CD14-positive monocyte (primary cell): ENCODE measurements around the gene SNAP47. TPM values are rescaled to one million over a fixed set of nuclear protein-coding genes. Genes with fewer than 3 reads are reported as not detected.

Source experiments
- DNase-seq, 3 donors: peaks; one replicate each; pipeline ENCODE4 v3.0.0-alpha.2; 2011 to 2022
- H2AFZ ChIP-seq: 2 replicates; pipeline ENCODE4 v1.6.0; 2012; ENCODE audit warnings: mild to moderate bottlenecking, low read depth, low read length, inconsistent platforms; ENCODE audit not compliant: insufficient read depth, poor library complexity, severe bottlenecking
- H3K27ac ChIP-seq, 2 donors: 1 replicate in 1 of 2; 2 replicates in 1 of 2; pipeline ENCODE4 v1.5.1; 2012 to 2013; ENCODE audit warnings: low read length in 2 of 2, control low read depth in 1 of 2, inconsistent platforms in 1 of 2, low read depth in 1 of 2, mild to moderate bottlenecking in 1 of 2
- H3K27me3 ChIP-seq, 2 donors: one replicate each; pipeline versions ENCODE4 v1.6.0 to v1.6.1; 2011 to 2013; ENCODE audit warnings: low read length in 2 of 2; ENCODE audit not compliant: control insufficient read depth in 2 of 2, insufficient read depth in 2 of 2
- H3K36me3 ChIP-seq, 2 donors: replicated peaks in 1 of 2; 1 replicate in 1 of 2; 2 replicates in 1 of 2; pipeline versions ENCODE4 v1.5.1 to v1.6.1; 2012 to 2013; ENCODE audit warnings: low read length in 2 of 2, control low read depth in 1 of 2, inconsistent platforms in 1 of 2, mild to moderate bottlenecking in 1 of 2; ENCODE audit not compliant: insufficient read depth in 2 of 2, control insufficient read depth in 1 of 2
- H3K4me1 ChIP-seq, 2 donors: 1 replicate in 1 of 2; 2 replicates in 1 of 2; pipeline versions ENCODE4 v1.5.1 to v1.6.1; 2012 to 2013; ENCODE audit warnings: low read length in 2 of 2, control low read depth in 1 of 2, inconsistent platforms in 1 of 2, mild to moderate bottlenecking in 1 of 2, moderate library complexity in 1 of 2; ENCODE audit not compliant: insufficient read depth in 2 of 2, control insufficient read depth in 1 of 2
- H3K4me2 ChIP-seq: replicated peaks from 2 replicates; pipeline ENCODE3; 2012; ENCODE audit warnings: low read length, moderate library complexity, mild to moderate bottlenecking; ENCODE audit not compliant: poor library complexity, severe bottlenecking; ENCODE audit errors: extremely low read depth
- H3K4me3 ChIP-seq, 3 experiments: fragments of 200-600 bp in 1 of 3; sonication (generic) in 1 of 3; replicated peaks in 1 of 3; 1 replicate in 2 of 3; 2 replicates in 1 of 3; pipeline ENCODE4 v1.5.1; 2011 to 2013; ENCODE audit warnings: low read length in 3 of 3, mild to moderate bottlenecking in 3 of 3, control low read depth in 2 of 3, low read depth in 2 of 3, inconsistent platforms in 1 of 3, moderate library complexity in 1 of 3
- H3K79me2 ChIP-seq: 2 replicates; pipeline ENCODE4 v1.6.0; 2012; ENCODE audit warnings: mild to moderate bottlenecking, control low read depth, inconsistent platforms, low read length, moderate library complexity; ENCODE audit not compliant: insufficient read depth
- H3K9ac ChIP-seq: 2 replicates; pipeline ENCODE4 v1.6.0; 2017; ENCODE audit warnings: low read length, mild to moderate bottlenecking; ENCODE audit not compliant: insufficient read depth, poor library complexity, severe bottlenecking
- H3K9me3 ChIP-seq, 2 donors: replicated peaks in 1 of 2; 1 replicate in 1 of 2; 2 replicates in 1 of 2; pipeline versions ENCODE4 v1.5.1 to v1.6.1; 2012 to 2013; ENCODE audit warnings: low read length in 2 of 2, control low read depth in 1 of 2; ENCODE audit not compliant: control insufficient read depth in 1 of 2, insufficient read depth in 1 of 2
- H4K20me1 ChIP-seq: 2 replicates; pipeline ENCODE4 v1.6.0; 2012; ENCODE audit warnings: mild to moderate bottlenecking, low read length, control low read depth, moderate library complexity; ENCODE audit not compliant: insufficient read depth
- H3K27ac Mint-ChIP-seq, 7 donors: one replicate each; pipeline ENCODE4 v1.8.0; 2020; ENCODE audit warnings: mild to moderate bottlenecking in 7 of 7, mixed read lengths in 7 of 7, moderate library complexity in 6 of 7, inconsistent platforms in 2 of 7
- H3K27me3 Mint-ChIP-seq, 3 donors: one replicate each; pipeline ENCODE4 v1.8.0; 2021 to 2022; ENCODE audit warnings: low read depth in 3 of 3, mild to moderate bottlenecking in 3 of 3, mixed read lengths in 3 of 3, moderate library complexity in 3 of 3, inconsistent platforms in 1 of 3
- H3K36me3 Mint-ChIP-seq, 2 donors: one replicate each; pipeline ENCODE4 v1.8.0; 2020; ENCODE audit warnings: mixed read lengths in 2 of 2, inconsistent platforms in 1 of 2, mild to moderate bottlenecking in 1 of 2
- H3K4me1 Mint-ChIP-seq: one replicate; pipeline ENCODE4 v1.8.0; 2020; ENCODE audit warnings: mild to moderate bottlenecking, mixed read lengths
- H3K4me3 Mint-ChIP-seq, 2 donors: one replicate each; pipeline ENCODE4 v1.8.0; 2020; ENCODE audit warnings: mild to moderate bottlenecking in 2 of 2, mixed read lengths in 2 of 2, moderate library complexity in 1 of 2
- H3K9me3 Mint-ChIP-seq, 7 donors: one replicate each; pipeline ENCODE4 v1.8.0; 2020 to 2022; ENCODE audit warnings: mixed read lengths in 7 of 7, mild to moderate bottlenecking in 6 of 7, moderate library complexity in 6 of 7, inconsistent platforms in 2 of 7
- WGBS: methylation state at CpG from one replicate; pipeline ENCODE4 v1.1.5; 2013; ENCODE audit warnings: missing lambda C conversion rate; ENCODE audit not compliant: insufficient coverage; 5-methylcytosine and 5-hydroxymethylcytosine counted together
- intact Hi-C, 2 donors: fragments of 100-400 bp; cut with micrococcal nuclease; formaldehyde crosslinking; loops; one replicate each; pipeline versions ENCODE4 v1.15.0 to v1.15.1; 2023
- polyA plus RNA-seq, 3 donors: library from polyadenylated mRNA; depleted of rRNA in 1 of 3; unstranded in 2 of 3; stranded (reverse) in 1 of 3; fragments of 300-500 nt in 2 of 3; fragments of >200 nt in 1 of 3; fragmentation: Illumina TruSeq in 2 of 3; gene quantifications; 1 replicate in 2 of 3; 2 replicates in 1 of 3; pipeline ENCODE4 v1.2.3, GENCODE V29; 2012 to 2021
- TF ChIP-seq, protein P1 (sequence below): fragments of 200-600 bp; IDR thresholded peaks from one replicate; pipeline ENCODE4 v1.8.0; 2022; ENCODE audit warnings: antibody characterized with exemption, mild to moderate bottlenecking

Gene SNAP47
- polyA plus RNA-seq, 3 donors, result 15.4 to 25.0 (median 20.5) TPM

GRCh38 chr1:227764019-227764391 is 28.8 kb downstream of the SNAP47 start:
- H3K27ac Mint-ChIP-seq, result no peak overlapping the region
- peaks cover 51 to 63% of the 10 kb centered on the region in 2 donors for H3K36me3 Mint-ChIP-seq
- Histone ChIP-seq H3K4me2 (no peak overlapping the region), H3K79me2 (no peaks in the 10 kb centered on the region), H3K27me3 (no peaks in the 10 kb centered on the region), H3K9ac (no peak overlapping the region), H2AFZ (no peak overlapping the region), H3K9me3 (no peaks in the 10 kb centered on the region), H3K4me3 (no peak overlapping the region), H3K27ac (no peak overlapping the region), H3K36me3 (peaks cover 42 to 67% of the 10 kb centered on the region in 2 donors), H4K20me1 (peaks cover 6% of the 10 kb centered on the region), H3K4me1 (peaks cover 0 to 13% of the 10 kb centered on the region in 2 donors)
- TF ChIP-seq, protein P1, sequence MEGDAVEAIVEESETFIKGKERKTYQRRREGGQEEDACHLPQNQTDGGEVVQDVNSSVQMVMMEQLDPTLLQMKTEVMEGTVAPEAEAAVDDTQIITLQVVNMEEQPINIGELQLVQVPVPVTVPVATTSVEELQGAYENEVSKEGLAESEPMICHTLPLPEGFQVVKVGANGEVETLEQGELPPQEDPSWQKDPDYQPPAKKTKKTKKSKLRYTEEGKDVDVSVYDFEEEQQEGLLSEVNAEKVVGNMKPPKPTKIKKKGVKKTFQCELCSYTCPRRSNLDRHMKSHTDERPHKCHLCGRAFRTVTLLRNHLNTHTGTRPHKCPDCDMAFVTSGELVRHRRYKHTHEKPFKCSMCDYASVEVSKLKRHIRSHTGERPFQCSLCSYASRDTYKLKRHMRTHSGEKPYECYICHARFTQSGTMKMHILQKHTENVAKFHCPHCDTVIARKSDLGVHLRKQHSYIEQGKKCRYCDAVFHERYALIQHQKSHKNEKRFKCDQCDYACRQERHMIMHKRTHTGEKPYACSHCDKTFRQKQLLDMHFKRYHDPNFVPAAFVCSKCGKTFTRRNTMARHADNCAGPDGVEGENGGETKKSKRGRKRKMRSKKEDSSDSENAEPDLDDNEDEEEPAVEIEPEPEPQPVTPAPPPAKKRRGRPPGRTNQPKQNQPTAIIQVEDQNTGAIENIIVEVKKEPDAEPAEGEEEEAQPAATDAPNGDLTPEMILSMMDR, result no peak
- 75% methylated on average over 7 of the region's 7 CpGs for WGBS
- DNase-seq, result no peak
- no peaks in the 10 kb centered on the region for H3K9me3 Mint-ChIP-seq
- H3K27me3 Mint-ChIP-seq, result no peaks in the 10 kb centered on the region
- no peak overlapping the region for H3K4me3 Mint-ChIP-seq
- peaks cover 21% of the 10 kb centered on the region for H3K4me1 Mint-ChIP-seq
- intact Hi-C loops, result loop anchor here (5.0 kb wide), 1 partner anchor 183 kb away; the partner anchor contains the start of gene WNT9A (in 2 of the 2)

GRCh38 chr1:227765261-227766014 is 30.2 kb downstream of the SNAP47 start:
- H3K9ac ChIP-seq, result no peak overlapping the region
- no peak for DNase-seq
- H3K27me3 ChIP-seq, result no peaks in the 10 kb centered on the region
- H3K4me1 ChIP-seq, result peaks cover 0 to 13% of the 10 kb centered on the region in 2 donors
- intact Hi-C loops, result no loop called here
- H3K36me3 ChIP-seq, result peaks cover 31 to 66% of the 10 kb centered on the region in 2 donors
- peaks cover 6% of the 10 kb centered on the region for H4K20me1 ChIP-seq
- H2AFZ ChIP-seq, result no peak overlapping the region
- H3K4me3 ChIP-seq, result no peak overlapping the region
- TF ChIP-seq, protein P1, result no peak
- Mint-ChIP-seq H3K4me3 (no peak overlapping the region), H3K27me3 (no peaks in the 10 kb centered on the region), H3K36me3 (peaks cover 48 to 64% of the 10 kb centered on the region in 2 donors), H3K9me3 (no peaks in the 10 kb centered on the region), H3K4me1 (peaks cover 21% of the 10 kb centered on the region), H3K27ac (no peak overlapping the region)
- no peaks in the 10 kb centered on the region for H3K79me2 ChIP-seq
- no peak overlapping the region for H3K27ac ChIP-seq
- H3K4me2 ChIP-seq, result no peak overlapping the region
- no peaks in the 10 kb centered on the region for H3K9me3 ChIP-seq
- whole genome bisulfite sequencing, result 93% methylated on average over 7 of the region's 8 CpGs
